Measurements from ENCODE around the gene TRIM38. TPM values are rescaled to one million over a fixed set of nuclear protein-coding genes. Genes with fewer than 3 reads are reported as not detected.
A peak's percentile ranks its signal among the peaks of the same experiment; 100 is the strongest.
"Not testable (repeated sequence)": the region's sequence is repeated elsewhere in the genome, so short reads cannot be mapped to it uniquely, and the experiment has no call there.

TRIM38 gene
- polyA plus RNA-seq, 4 donors = 8.9 to 14.0 (median 9.5) TPM

- no peak for DNase-seq (ENCODE audit: low read depth in 4 of 4, low spot score in 2 of 4)
Observed at GRCh38 chr6:25939593-25939992, 23.0 kb upstream of the TRIM38 start.

- DNase-seq (ENCODE audit: low read depth in 4 of 4, low spot score in 2 of 4) = peak in 1 of 4 donors; percentile 20
Observed at GRCh38 chr6:25942561-25943147, 19.9 kb upstream of the TRIM38 start.

GRCh38 chr6:25943887-25944286 lies 18.7 kb upstream of the TRIM38 start:
- DNase-seq (ENCODE audit: low read depth in 4 of 4, low spot score in 2 of 4) = no peak

GRCh38 chr6:25944688-25945574 lies 17.7 kb upstream of the TRIM38 start:
- no peak for DNase-seq (ENCODE audit: low read depth in 4 of 4, low spot score in 2 of 4)

GRCh38 chr6:25945738-25946137 lies 16.9 kb upstream of the TRIM38 start:
- not testable (repeated sequence) for DNase-seq (ENCODE audit: low read depth in 4 of 4, low spot score in 2 of 4)

GRCh38 chr6:25946631-25947030 lies 16.0 kb upstream of the TRIM38 start:
- DNase-seq (ENCODE audit: low read depth in 4 of 4, low spot score in 2 of 4) = no peak

GRCh38 chr6:25947492-25947891 lies 15.1 kb upstream of the TRIM38 start:
- DNase-seq (ENCODE audit: low read depth in 4 of 4, low spot score in 2 of 4) = not testable (repeated sequence)

- no peak for DNase-seq (ENCODE audit: low read depth in 4 of 4, low spot score in 2 of 4)
Observed at GRCh38 chr6:25949695-25950094, 12.9 kb upstream of the TRIM38 start.

- DNase-seq (ENCODE audit: low read depth in 4 of 4, low spot score in 2 of 4) = no peak
Observed at GRCh38 chr6:25950297-25950696, 12.3 kb upstream of the TRIM38 start.

GRCh38 chr6:25951296-25952032 lies 11.1 kb upstream of the TRIM38 start:
- DNase-seq (ENCODE audit: low read depth in 4 of 4, low spot score in 2 of 4) = no peak

GRCh38 chr6:25952535-25952934 lies 10.1 kb upstream of the TRIM38 start:
- DNase-seq (ENCODE audit: low read depth in 4 of 4, low spot score in 2 of 4) = no peak

GRCh38 chr6:25953733-25954132 lies 8.9 kb upstream of the TRIM38 start:
- DNase-seq (ENCODE audit: low read depth in 4 of 4, low spot score in 2 of 4) = no peak

- DNase-seq (ENCODE audit: low read depth in 4 of 4, low spot score in 2 of 4) = no peak
Observed at GRCh38 chr6:25954756-25955155, 7.8 kb upstream of the TRIM38 start.

GRCh38 chr6:25956226-25956625 lies 6.4 kb upstream of the TRIM38 start:
- peak in 1 of 4 donors; percentile 1 for DNase-seq (ENCODE audit: low read depth in 4 of 4, low spot score in 2 of 4)

- DNase-seq (ENCODE audit: low read depth in 4 of 4, low spot score in 2 of 4) = no peak
Observed at GRCh38 chr6:25958700-25959162, 3.9 kb upstream of the TRIM38 start.

GRCh38 chr6:25959890-25960536 lies 2.6 kb upstream of the TRIM38 start:
- DNase-seq (ENCODE audit: low read depth in 4 of 4, low spot score in 2 of 4) = no peak

- DNase-seq (ENCODE audit: low read depth in 4 of 4, low spot score in 2 of 4) = no peak
Observed at GRCh38 chr6:25960734-25961133, 1.9 kb upstream of the TRIM38 start.

- no peak for DNase-seq (ENCODE audit: low read depth in 4 of 4, low spot score in 2 of 4)
Observed at GRCh38 chr6:25961619-25962148, 918 bp upstream of the TRIM38 start.

GRCh38 chr6:25963426-25964123 lies 973 bp downstream of the TRIM38 start:
- peak in 1 of 4 donors; percentile 49 for DNase-seq (ENCODE audit: low read depth in 4 of 4, low spot score in 2 of 4)

- DNase-seq (ENCODE audit: low read depth in 4 of 4, low spot score in 2 of 4) = no peak
Observed at GRCh38 chr6:25965058-25965457, 2.5 kb downstream of the TRIM38 start.
